K562 (cell line): ENCODE results near the gene CDK14. TPM values are rescaled to one million over a fixed set of nuclear protein-coding genes. Genes with fewer than 3 reads are reported as not detected.

ENCODE experiments used
- ATAC-seq: fragments of 200-7000 bp; cut with Tn5 transposase; 3 replicates; pipeline ENCODE4 v1.9.1; 2020; ENCODE audit warnings: moderate library complexity
- BruUV-seq: library from RNA; stranded (reverse); fragments of 400-500 nt; replicated peaks from 2 replicates; lab custom pipeline; 2021; lab: Mats Ljungman, UMichigan
- CTCF ChIA-PET: fragments of 300-600 bp; formaldehyde crosslinking; extraction: SDS; loops from one replicate; lab custom pipeline; 2021; ENCODE audit warnings: low intra/inter-chr PET ratio; lab: Yijun Ruan, JAX
- POLR2A ChIA-PET: fragments of 300-600, 350-650 bp; sonication (Branson Sonifier 250); formaldehyde crosslinking; extraction: SDS; loops from one replicate; lab custom pipeline; 2021; ENCODE audit warnings: antibody characterized with exemption, inconsistent platforms; lab: Yijun Ruan, JAX
- DNase-seq, 4 experiments: peaks; one replicate each; pipeline versions ENCODE4 v3.0.0 to v3.0.0-alpha.2; 2011 to 2018; ENCODE audit warnings: low spot score in 3 of 4, mixed read lengths in 3 of 4; ENCODE audit errors: extremely low read depth in 1 of 4
- FAIRE-seq: peaks from 2 replicates; lab custom pipeline; 2011; peaks lifted over from hg19 to GRCh38; lab: Jason Lieb, UNC
- H2AFZ ChIP-seq: 2 replicates; pipeline ENCODE4 v1.6.0; 2011; ENCODE audit warnings: low read depth, low read length, control low read depth, inconsistent platforms
- H3K27ac ChIP-seq: fragments of 200-600 bp; 3 replicates; pipeline ENCODE4 v1.8.0; 2011; ENCODE audit warnings: low read depth, mild to moderate bottlenecking, control low read depth, inconsistent platforms, low read length, moderate library complexity, mixed read lengths; ENCODE audit errors: extremely low read depth
- H3K27me3 ChIP-seq, 2 experiments: fragments of 300-600 bp in 1 of 2; 2 replicates in 1 of 2; 3 replicates in 1 of 2; pipeline versions ENCODE4 v1.6.0 to v1.8.0; 2011; ENCODE audit warnings: inconsistent platforms in 2 of 2, low read length in 2 of 2, mild to moderate bottlenecking in 1 of 2, mixed read lengths in 1 of 2, moderate library complexity in 1 of 2; ENCODE audit not compliant: control insufficient read depth in 2 of 2, insufficient read depth in 2 of 2
- H3K36me3 ChIP-seq: fragments of 300-600 bp; 3 replicates; pipeline ENCODE4 v1.8.0; 2011; ENCODE audit warnings: mild to moderate bottlenecking, low read length, inconsistent platforms; ENCODE audit not compliant: control insufficient read depth, insufficient read depth
- H3K4me1 ChIP-seq, 2 experiments: fragments of 200-600 bp in 1 of 2; replicated peaks in 1 of 2; 2 replicates in 1 of 2; 3 replicates in 1 of 2; pipeline versions ENCODE4 v1.5.1 to v1.8.0; 2011; ENCODE audit warnings: inconsistent platforms in 2 of 2, low read length in 2 of 2, mild to moderate bottlenecking in 1 of 2, mixed read lengths in 1 of 2, moderate library complexity in 1 of 2; ENCODE audit not compliant: control insufficient read depth in 2 of 2, insufficient read depth in 2 of 2
- H3K4me2 ChIP-seq: 2 replicates; pipeline ENCODE4 v1.6.1; 2011; ENCODE audit warnings: low read length, control low read depth, inconsistent platforms, mixed read lengths; ENCODE audit not compliant: insufficient read depth
- H3K4me3 ChIP-seq: fragments of 200-600 bp; sonication (generic), shearing (Covaris generic); 2 replicates; pipeline ENCODE4 v1.5.1; 2016; ENCODE audit warnings: control low read depth, inconsistent platforms
- H3K79me2 ChIP-seq: fragments of 200-600 bp; 3 replicates; pipeline ENCODE4 v1.8.0; 2011; ENCODE audit warnings: low read length, inconsistent platforms; ENCODE audit not compliant: control insufficient read depth, insufficient read depth
- H3K9ac ChIP-seq, 2 experiments: 2 replicates each; pipeline versions ENCODE4 v1.6.0 to v1.6.1; 2011; ENCODE audit warnings: low read depth in 2 of 2, low read length in 2 of 2, control low read depth in 1 of 2, inconsistent platforms in 1 of 2, mild to moderate bottlenecking in 1 of 2, mixed read lengths in 1 of 2; ENCODE audit not compliant: insufficient read depth in 1 of 2
- H3K9me1 ChIP-seq: one replicate; pipeline ENCODE4 v1.6.0; 2011; ENCODE audit warnings: inconsistent platforms, mild to moderate bottlenecking, low read length, moderate library complexity; ENCODE audit not compliant: control insufficient read depth, insufficient read depth
- H3K9me3 ChIP-seq: replicated peaks from 2 replicates; pipeline ENCODE4 v1.5.1; 2011; ENCODE audit warnings: low read depth, low read length, inconsistent platforms; ENCODE audit not compliant: control insufficient read depth, insufficient read depth
- H4K20me1 ChIP-seq: replicated peaks from 2 replicates; pipeline ENCODE4 v1.6.1; 2011; ENCODE audit warnings: low read length, inconsistent platforms, mixed read lengths; ENCODE audit not compliant: control insufficient read depth, insufficient read depth
- ELF2 ChIP-seq: fragments of 250-450 bp; sonication (Bioruptor Pico); IDR thresholded peaks from 2 replicates; pipeline ENCODE4 v1.5.0; 2021; ENCODE audit warnings: mild to moderate bottlenecking
- ETV5 ChIP-seq: sonication (generic); formaldehyde crosslinking; IDR thresholded peaks from 2 replicates; pipeline ENCODE4 v1.4.0; 2020; ENCODE audit warnings: low read depth, mild to moderate bottlenecking, missing genetic modification reagents
- HDAC1 ChIP-seq, 2 experiments: fragments of 450-650 bp; IDR thresholded peaks; 2 replicates each; pipeline ENCODE4 v1.6.1; 2016 to 2017; ENCODE audit warnings: inconsistent platforms in 1 of 2, mild to moderate bottlenecking in 1 of 2, moderate library complexity in 1 of 2
- KAT7 ChIP-seq: sonication (generic); formaldehyde crosslinking; IDR thresholded peaks from 2 replicates; pipeline ENCODE4 v1.8.0; 2022; ENCODE audit warnings: missing genetic modification reagents, mild to moderate bottlenecking, borderline replicate concordance
- MCM2 ChIP-seq: fragments of 450-650 bp; IDR thresholded peaks from 2 replicates; pipeline ENCODE4 v1.6.1; 2017; ENCODE audit warnings: low read depth, mild to moderate bottlenecking
- NR1H2 ChIP-seq: sonication (generic); formaldehyde crosslinking; IDR thresholded peaks from 2 replicates; pipeline ENCODE4 v1.4.0; 2020; ENCODE audit warnings: mild to moderate bottlenecking, missing genetic modification reagents
- SAP30 ChIP-seq: fragments of 200-600 bp; sonication (generic); IDR thresholded peaks from 2 replicates; pipeline ENCODE4 v1.6.1; 2012; ENCODE audit warnings: borderline replicate concordance, low read depth, mild to moderate bottlenecking, moderate library complexity, low read length, control low read depth, inconsistent platforms; ENCODE audit not compliant: insufficient read depth, poor library complexity, severe bottlenecking
- SREBF2 ChIP-seq: sonication (generic); formaldehyde crosslinking; IDR thresholded peaks from 2 replicates; pipeline ENCODE4 v1.4.0; 2020; ENCODE audit warnings: mild to moderate bottlenecking, missing genetic modification reagents
- YY1 ChIP-seq, 3 experiments: IDR thresholded peaks; 2 replicates each; pipeline ENCODE4 v1.6.1; 2011; ENCODE audit warnings: low read length in 2 of 3, mild to moderate bottlenecking in 2 of 3, moderate library complexity in 2 of 3, borderline replicate concordance in 1 of 3, control low read depth in 1 of 3, low read depth in 1 of 3; ENCODE audit not compliant: insufficient read depth in 3 of 3, insufficient replicate concordance in 2 of 3, control insufficient read depth in 1 of 3, insufficient read length in 1 of 3; ENCODE audit errors: extremely low read depth in 1 of 3
- ZNF436 ChIP-seq: fragments of 250-450, 450-650 bp; sonication (Bioruptor Pico); formaldehyde crosslinking; IDR thresholded peaks from 2 replicates; pipeline ENCODE4 v1.7.0; 2020; ENCODE audit warnings: mild to moderate bottlenecking
- WGBS: fragments of 100-300 bp; shearing (Covaris generic); methylation state at CpG from one replicate; pipeline ENCODE4 v1.1.6; 2016; ENCODE audit warnings: low coverage, mixed read lengths; ENCODE audit not compliant: insufficient coverage; ENCODE audit errors: missing lambda C conversion rate; 5-methylcytosine and 5-hydroxymethylcytosine counted together
- in situ Hi-C: fragments of 300-500 bp; cut with MboI; formaldehyde crosslinking; loops from 4 replicates; pipeline ENCODE4 v1.15.0; 2018; ENCODE audit warnings: inconsistent platforms, mixed read lengths
- intact Hi-C: fragments of 100-400 bp; cut with micrococcal nuclease; formaldehyde crosslinking; loops from 2 replicates; pipeline ENCODE4 v1.14.2; 2022
- polyA plus RNA-seq, 8 experiments: library from polyadenylated mRNA; depleted of rRNA in 4 of 8; stranded (reverse) in 5 of 8; unstranded in 3 of 8; fragments of >200 nt; fragmentation: Nextera tagmentation in 2 of 8; fragmentation: Illumina TruSeq in 1 of 8; extraction: Ambion mirVana in 2 of 8; extraction: Trizol in 1 of 8; gene quantifications; 2 replicates each; pipeline versions ENCODE4 v1.2.1 to v1.2.3, GENCODE V29; 2011 to 2014; ENCODE audit warnings: inconsistent platforms in 1 of 8, missing spikeins in 1 of 8
- total RNA-seq, 7 experiments: library from RNA; depleted of rRNA in 6 of 7; stranded (reverse); fragments of >200 nt in 6 of 7; fragmentation: Illumina TruSeq in 2 of 7; extraction: Trizol in 2 of 7; gene quantifications; 2 replicates each; pipeline versions ENCODE4 v1.2.1 to v1.2.3, GENCODE V29; 2011 to 2021; ENCODE audit warnings: low replicate concordance in 1 of 7
- TF ChIP-seq, protein P1 (sequence below): fragments of 450-650 bp; formaldehyde crosslinking; conservative IDR thresholded peaks from 2 replicates; pipeline ENCODE4 v1.4.0; 2022; ENCODE audit warnings: mild to moderate bottlenecking, missing genetic modification characterization
- TF ChIP-seq, protein P2 (sequence below): fragments of 250-450 bp; sonication (Bioruptor Pico); IDR thresholded peaks from 2 replicates; pipeline ENCODE4 v1.5.0; 2021

The CDK14 gene
- total and polyA plus RNA-seq, 9 of the 15 experiments (the other 6 are each of a cell fraction or from before 2014, with no cell fraction given): 0.03 to 0.91 (median 0.16) TPM

DNA sequence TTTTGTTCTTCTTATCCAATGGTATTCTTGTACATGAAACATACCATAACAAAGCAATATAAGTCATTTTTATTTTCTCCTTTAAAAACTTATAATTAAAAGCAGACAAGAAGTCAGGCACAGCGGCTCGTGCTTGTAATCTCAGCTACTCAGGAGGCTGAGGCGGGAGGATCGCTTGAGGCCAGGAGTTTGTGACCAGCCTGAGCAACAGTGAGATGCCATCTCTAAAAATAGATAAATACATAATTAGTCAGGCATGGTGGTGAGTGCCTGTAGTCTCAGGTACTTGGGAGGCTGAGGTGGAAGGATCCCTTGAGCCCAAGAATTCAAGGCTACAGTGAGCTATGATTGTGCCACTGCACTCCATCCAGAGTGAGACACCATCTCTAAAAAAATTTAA is 473.0 kb downstream of the CDK14 start:
- H3K4me3 ChIP-seq: no peak overlapping the region
- 0% methylated on average over 4 of the region's 4 CpGs for WGBS
- no peak overlapping the region for H2AFZ ChIP-seq
- no peak overlapping the region for H3K27ac ChIP-seq
- ChIA-PET POLR2A (no interaction called here), CTCF (no interaction called here)
- FAIRE-seq: no peak
- DNase-seq: no peak
- no TSS peak for BruUV-seq
- H3K9ac ChIP-seq: no peak overlapping the region
- ATAC-seq: no peak
- H3K79me2 ChIP-seq: no peaks in the 10 kb centered on the region
- no peak for TF ChIP-seq ZNF436 (CRISPR knock-in tag)
- TF ChIP-seq, protein P1, sequence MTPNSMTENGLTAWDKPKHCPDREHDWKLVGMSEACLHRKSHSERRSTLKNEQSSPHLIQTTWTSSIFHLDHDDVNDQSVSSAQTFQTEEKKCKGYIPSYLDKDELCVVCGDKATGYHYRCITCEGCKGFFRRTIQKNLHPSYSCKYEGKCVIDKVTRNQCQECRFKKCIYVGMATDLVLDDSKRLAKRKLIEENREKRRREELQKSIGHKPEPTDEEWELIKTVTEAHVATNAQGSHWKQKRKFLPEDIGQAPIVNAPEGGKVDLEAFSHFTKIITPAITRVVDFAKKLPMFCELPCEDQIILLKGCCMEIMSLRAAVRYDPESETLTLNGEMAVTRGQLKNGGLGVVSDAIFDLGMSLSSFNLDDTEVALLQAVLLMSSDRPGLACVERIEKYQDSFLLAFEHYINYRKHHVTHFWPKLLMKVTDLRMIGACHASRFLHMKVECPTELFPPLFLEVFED (CRISPR knock-in tag): no peak
- H3K36me3 ChIP-seq: no peaks in the 10 kb centered on the region
- H3K9me3 ChIP-seq: no peaks in the 10 kb centered on the region
- H3K4me1 ChIP-seq: no peaks in the 10 kb centered on the region
- no peak overlapping the region for H3K4me2 ChIP-seq
- intact Hi-C loops (no loop called here), in situ Hi-C loops (no loop called here)
- no peaks in the 10 kb centered on the region for H3K9me1 ChIP-seq
- no peaks in the 10 kb centered on the region for H3K27me3 ChIP-seq
- no peaks in the 10 kb centered on the region for H4K20me1 ChIP-seq

DNA sequence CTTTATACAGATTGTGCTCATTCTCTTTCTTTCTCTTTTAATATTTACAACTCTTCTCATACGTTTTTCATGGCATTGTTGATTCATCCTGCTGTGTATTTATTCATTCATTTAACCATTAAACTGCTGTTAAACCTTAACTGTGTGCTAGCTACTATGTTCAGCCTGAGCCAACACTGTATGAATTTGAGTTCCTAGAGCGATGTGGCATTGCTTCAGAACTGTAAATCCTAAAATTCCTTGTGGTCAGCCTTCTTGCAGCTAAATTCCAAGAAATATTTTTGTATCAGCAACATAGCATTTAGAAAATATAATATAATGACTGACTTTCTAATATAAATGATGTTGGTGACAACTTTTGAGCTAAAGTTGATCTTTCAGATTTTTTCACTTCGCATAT is 483.4 kb downstream of the CDK14 start:
- 3% methylated on average over 3 of the region's 3 CpGs for WGBS
- no peaks in the 10 kb centered on the region for H3K79me2 ChIP-seq
- no peaks in the 10 kb centered on the region for H3K4me1 ChIP-seq
- H3K27me3 ChIP-seq: no peaks in the 10 kb centered on the region
- DNase-seq (no peak), FAIRE-seq (no peak), ATAC-seq (no peak)
- H3K9ac ChIP-seq: no peak overlapping the region
- H3K9me1 ChIP-seq: no peaks in the 10 kb centered on the region
- intact Hi-C loops: no loop called here
- CTCF ChIA-PET: no interaction called here
- BruUV-seq: no TSS peak
- no peak overlapping the region for H3K4me2 ChIP-seq
- H3K27ac ChIP-seq: no peak overlapping the region
- no peak overlapping the region for H2AFZ ChIP-seq
- POLR2A ChIA-PET: interaction anchor here (1.1 kb wide), 1 partner anchor 134 kb away, joined by 3 read pairs; no protein-coding TSS in a partner anchor
- in situ Hi-C loops: no loop called here
- H3K9me3 ChIP-seq: no peaks in the 10 kb centered on the region
- no peak overlapping the region for H3K4me3 ChIP-seq
- H4K20me1 ChIP-seq: no peaks in the 10 kb centered on the region
- no peaks in the 10 kb centered on the region for H3K36me3 ChIP-seq
- TF ChIP-seq SAP30 (no peak), ETV5 (no peak), ELF2 (CRISPR knock-in tag) (no peak), SREBF2 (CRISPR knock-in tag) (no peak), KAT7 (CRISPR knock-in tag) (no peak), YY1 (IDR thresholded peaks at IDR 0.05; ENCODE audit: borderline replicate concordance in 1 of 3, control insufficient read depth in 1 of 3, extremely low read depth in 1 of 3, insufficient read depth in 3 of 3, insufficient read length in 1 of 3, insufficient replicate concordance in 2 of 3, low read depth in 1 of 3, low read length in 2 of 3) (no peak), NR1H2 (no peak), MCM2 (no peak), HDAC1 (IDR thresholded peaks at IDR 0.05) (no peak)
- TF ChIP-seq, protein P2, sequence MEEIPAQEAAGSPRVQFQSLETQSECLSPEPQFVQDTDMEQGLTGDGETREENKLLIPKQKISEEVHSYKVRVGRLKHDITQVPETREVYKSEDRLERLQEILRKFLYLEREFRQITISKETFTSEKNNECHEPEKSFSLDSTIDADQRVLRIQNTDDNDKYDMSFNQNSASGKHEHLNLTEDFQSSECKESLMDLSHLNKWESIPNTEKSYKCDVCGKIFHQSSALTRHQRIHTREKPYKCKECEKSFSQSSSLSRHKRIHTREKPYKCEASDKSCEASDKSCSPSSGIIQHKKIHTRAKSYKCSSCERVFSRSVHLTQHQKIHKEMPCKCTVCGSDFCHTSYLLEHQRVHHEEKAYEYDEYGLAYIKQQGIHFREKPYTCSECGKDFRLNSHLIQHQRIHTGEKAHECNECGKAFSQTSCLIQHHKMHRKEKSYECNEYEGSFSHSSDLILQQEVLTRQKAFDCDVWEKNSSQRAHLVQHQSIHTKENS: no peak
